Peyer's patch (tissue), 4 donors: ENCODE data around the gene HEMGN. TPM values are rescaled to one million over a fixed set of nuclear protein-coding genes. Genes with fewer than 3 reads are reported as not detected.

Experiments used
- DNase-seq, 3 donors: peaks; one replicate each; pipeline ENCODE4 v3.0.0-alpha.2; 2017 to 2019
- H3K27ac ChIP-seq, 4 donors: fragments of 200-600 bp; sonication (generic); one replicate each; pipeline ENCODE4 v1.5.1; 2016 to 2019
- H3K27me3 ChIP-seq, 2 donors: fragments of 200-600 bp; sonication (generic); one replicate each; pipeline ENCODE4 v1.5.1; 2019
- H3K36me3 ChIP-seq, 3 donors: fragments of 200-600 bp; sonication (generic); one replicate each; pipeline ENCODE4 v1.5.1; 2016 to 2019
- H3K4me1 ChIP-seq, 4 donors: fragments of 200-600 bp; sonication (generic); one replicate each; pipeline ENCODE4 v1.5.1; 2016 to 2019
- H3K4me3 ChIP-seq, 4 donors: fragments of 200-600 bp; sonication (generic); 1 replicate in 3 of 4; 2 replicates in 1 of 4; pipeline ENCODE4 v1.5.1; 2016 to 2019; ENCODE audit warnings: mild to moderate bottlenecking in 1 of 4
- H3K9me3 ChIP-seq, 4 donors: fragments of 200-600 bp; sonication (generic); one replicate each; pipeline ENCODE4 v1.5.1; 2016 to 2019; ENCODE audit warnings: mild to moderate bottlenecking in 1 of 4
- POLR2A ChIP-seq, 2 donors: fragments of 450-650 bp; IDR thresholded peaks; one replicate each; pipeline ENCODE4 v1.5.1; 2017; ENCODE audit warnings: antibody characterized with exemption in 2 of 2, mild to moderate bottlenecking in 2 of 2, moderate library complexity in 2 of 2
- total RNA-seq, 4 donors: library from RNA; depleted of rRNA; stranded (reverse); fragments of >200 nt; gene quantifications; one replicate each; pipeline ENCODE4 v1.1.0, GENCODE V29; 2016
- TF ChIP-seq, protein P1 (sequence below), 6 experiments: fragments of 450-650 bp in 4 of 6; fragments of 200-600 bp in 2 of 6; sonication (generic) in 1 of 6; IDR thresholded peaks; one replicate each; pipeline ENCODE4 v1.5.1; 2017 to 2019; ENCODE audit warnings: antibody characterized with exemption in 6 of 6, mild to moderate bottlenecking in 3 of 6, moderate library complexity in 1 of 6

HEMGN gene
- total RNA-seq, 4 donors from 2014 or later: not detected

DNA sequence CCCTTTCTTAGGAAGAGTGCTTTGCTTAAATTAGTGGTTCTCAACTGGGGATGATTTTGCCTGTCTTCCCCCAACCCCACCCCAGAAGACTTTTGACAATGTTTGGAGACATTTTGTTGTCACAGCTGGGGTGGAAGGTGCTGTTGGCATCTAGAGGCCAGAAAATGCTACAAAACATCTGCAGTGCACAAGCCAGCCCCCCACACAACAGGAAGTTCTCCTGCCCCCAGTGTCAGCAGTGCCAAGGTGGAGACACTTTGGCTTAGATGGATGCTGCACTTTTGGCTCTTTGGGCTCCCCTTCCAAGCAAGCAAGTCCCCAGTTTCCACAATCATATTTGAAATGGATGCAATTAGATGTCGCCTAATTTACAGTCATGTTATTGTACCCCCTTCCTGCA, 2.7 kb downstream of the HEMGN start:
- TF ChIP-seq POLR2A (IDR thresholded peaks at IDR 0.05): no peak
- Histone ChIP-seq H3K36me3 (no peaks in the 10 kb centered on the region), H3K4me1 (no peaks in the 10 kb centered on the region), H3K4me3 (no peak overlapping the region), H3K27ac (no peak overlapping the region), H3K27me3 (no peaks in the 10 kb centered on the region), H3K9me3 (no peaks in the 10 kb centered on the region)
- no peak for DNase-seq

DNA sequence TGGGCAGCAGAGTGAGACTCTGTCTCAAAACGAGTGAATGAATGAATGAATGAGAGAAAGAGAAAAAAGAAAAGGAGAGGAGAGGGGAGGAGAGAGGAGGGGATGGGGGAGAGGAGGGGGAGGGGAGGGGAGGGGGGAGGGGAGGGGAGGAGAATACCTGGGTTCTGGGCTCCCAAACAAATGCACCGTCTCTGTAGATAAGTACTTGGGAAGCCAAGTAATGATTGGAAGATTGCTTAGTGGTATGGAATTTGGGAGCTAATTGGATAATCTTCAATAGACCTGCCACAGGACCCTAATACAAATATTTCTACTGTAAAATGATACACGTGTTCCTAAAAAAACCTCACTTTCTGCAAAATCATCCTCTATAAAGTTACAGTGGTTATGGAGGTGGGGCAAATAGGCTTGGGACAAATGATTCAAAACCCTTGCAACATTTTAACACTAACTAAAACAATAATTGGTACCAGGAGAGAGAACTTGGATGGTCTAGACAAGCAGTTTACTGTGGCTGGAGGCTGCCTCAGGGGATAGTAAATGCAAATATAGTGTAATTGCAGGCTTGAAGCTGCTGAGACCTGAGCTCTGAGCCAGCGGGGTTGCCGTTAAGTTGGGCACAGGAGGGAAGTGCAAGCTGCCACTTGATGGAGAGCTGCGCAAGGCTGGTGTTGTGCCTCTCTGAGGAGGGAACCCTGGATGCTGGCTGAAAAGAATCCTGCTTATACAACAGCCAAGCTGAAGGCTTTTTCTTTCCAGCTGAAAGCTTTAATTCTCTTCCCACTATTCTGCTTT, 3.5 kb downstream of the HEMGN start:
- H3K27me3 ChIP-seq: no peaks in the 10 kb centered on the region
- H3K4me1 ChIP-seq: no peaks in the 10 kb centered on the region
- H3K4me3 ChIP-seq: no peak overlapping the region
- H3K27ac ChIP-seq: no peak overlapping the region
- TF ChIP-seq POLR2A (IDR thresholded peaks at IDR 0.05): no peak
- TF ChIP-seq, protein P1, sequence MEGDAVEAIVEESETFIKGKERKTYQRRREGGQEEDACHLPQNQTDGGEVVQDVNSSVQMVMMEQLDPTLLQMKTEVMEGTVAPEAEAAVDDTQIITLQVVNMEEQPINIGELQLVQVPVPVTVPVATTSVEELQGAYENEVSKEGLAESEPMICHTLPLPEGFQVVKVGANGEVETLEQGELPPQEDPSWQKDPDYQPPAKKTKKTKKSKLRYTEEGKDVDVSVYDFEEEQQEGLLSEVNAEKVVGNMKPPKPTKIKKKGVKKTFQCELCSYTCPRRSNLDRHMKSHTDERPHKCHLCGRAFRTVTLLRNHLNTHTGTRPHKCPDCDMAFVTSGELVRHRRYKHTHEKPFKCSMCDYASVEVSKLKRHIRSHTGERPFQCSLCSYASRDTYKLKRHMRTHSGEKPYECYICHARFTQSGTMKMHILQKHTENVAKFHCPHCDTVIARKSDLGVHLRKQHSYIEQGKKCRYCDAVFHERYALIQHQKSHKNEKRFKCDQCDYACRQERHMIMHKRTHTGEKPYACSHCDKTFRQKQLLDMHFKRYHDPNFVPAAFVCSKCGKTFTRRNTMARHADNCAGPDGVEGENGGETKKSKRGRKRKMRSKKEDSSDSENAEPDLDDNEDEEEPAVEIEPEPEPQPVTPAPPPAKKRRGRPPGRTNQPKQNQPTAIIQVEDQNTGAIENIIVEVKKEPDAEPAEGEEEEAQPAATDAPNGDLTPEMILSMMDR (IDR thresholded peaks at IDR 0.05): no peak
- no peak for DNase-seq
- H3K36me3 ChIP-seq: no peaks in the 10 kb centered on the region
- H3K9me3 ChIP-seq: no peaks in the 10 kb centered on the region

DNA sequence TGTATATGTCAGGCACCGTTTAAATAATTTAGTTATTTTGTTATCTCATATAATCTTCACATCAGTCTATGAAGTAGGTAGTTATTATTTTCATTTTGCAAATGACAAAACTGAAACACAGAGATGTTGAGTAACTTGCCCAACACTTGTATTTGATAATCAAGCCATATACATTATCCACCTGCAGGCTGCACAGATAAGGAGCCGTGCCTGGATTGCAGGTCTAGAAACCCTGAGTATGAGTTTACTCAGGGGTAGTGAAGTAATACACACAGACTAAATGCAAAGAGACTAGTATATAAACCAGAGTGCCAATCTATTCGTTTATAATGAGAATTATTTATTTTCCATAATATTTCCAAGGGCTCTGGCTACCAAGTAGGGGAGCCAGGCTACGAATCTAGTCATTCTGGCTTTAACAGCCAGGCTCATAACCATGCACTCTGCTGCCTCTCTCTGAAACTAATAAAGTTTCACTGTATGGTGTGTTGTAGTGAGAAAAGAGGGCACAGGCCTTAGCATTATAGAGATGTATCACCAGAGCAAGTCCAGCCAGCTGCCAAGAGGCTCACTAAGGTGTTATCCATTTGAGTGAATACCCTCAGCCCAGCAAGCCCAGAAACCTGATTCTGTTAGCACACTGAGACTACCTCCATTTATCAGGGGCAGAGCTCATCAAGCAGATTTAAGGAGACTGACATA, 4.5 kb downstream of the HEMGN start:
- no peak overlapping the region for H3K4me3 ChIP-seq
- no peak for DNase-seq
- no peaks in the 10 kb centered on the region for H3K27me3 ChIP-seq
- H3K27ac ChIP-seq: no peak overlapping the region
- TF ChIP-seq, protein P1 (IDR thresholded peaks at IDR 0.05): no peak
- TF ChIP-seq POLR2A (IDR thresholded peaks at IDR 0.05): no peak
- H3K4me1 ChIP-seq: no peaks in the 10 kb centered on the region
- no peaks in the 10 kb centered on the region for H3K36me3 ChIP-seq
- H3K9me3 ChIP-seq: no peaks in the 10 kb centered on the region

DNA sequence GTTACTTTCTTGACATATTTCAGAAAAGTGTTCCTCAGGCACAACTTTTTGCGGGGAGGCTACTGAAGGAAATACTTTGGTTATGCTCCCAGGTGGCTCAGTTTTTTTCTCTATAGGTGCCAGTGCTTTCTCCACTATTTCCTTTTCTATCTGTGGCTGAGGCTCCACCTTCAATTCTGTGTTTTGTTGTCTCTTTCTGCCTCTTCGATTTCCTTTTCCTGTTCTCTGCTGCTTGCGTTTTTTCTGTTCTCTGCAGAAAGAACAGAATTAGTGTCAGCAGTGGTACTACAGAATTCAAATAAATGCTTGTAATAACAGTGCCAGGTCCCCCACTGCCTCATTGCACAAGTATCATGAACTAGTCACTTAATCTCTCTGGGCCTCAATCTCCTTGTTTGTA, 7.0 kb downstream of the HEMGN start:
- Histone ChIP-seq H3K9me3 (no peaks in the 10 kb centered on the region), H3K4me3 (no peak overlapping the region), H3K27ac (peak overlapping the region in 2 of 4 donors; percentile 9 to 34), H3K36me3 (no peaks in the 10 kb centered on the region), H3K27me3 (no peaks in the 10 kb centered on the region), H3K4me1 (no peaks in the 10 kb centered on the region)
- TF ChIP-seq, protein P1 (IDR thresholded peaks at IDR 0.05): no peak
- TF ChIP-seq POLR2A (IDR thresholded peaks at IDR 0.05): no peak
- no peak for DNase-seq

DNA sequence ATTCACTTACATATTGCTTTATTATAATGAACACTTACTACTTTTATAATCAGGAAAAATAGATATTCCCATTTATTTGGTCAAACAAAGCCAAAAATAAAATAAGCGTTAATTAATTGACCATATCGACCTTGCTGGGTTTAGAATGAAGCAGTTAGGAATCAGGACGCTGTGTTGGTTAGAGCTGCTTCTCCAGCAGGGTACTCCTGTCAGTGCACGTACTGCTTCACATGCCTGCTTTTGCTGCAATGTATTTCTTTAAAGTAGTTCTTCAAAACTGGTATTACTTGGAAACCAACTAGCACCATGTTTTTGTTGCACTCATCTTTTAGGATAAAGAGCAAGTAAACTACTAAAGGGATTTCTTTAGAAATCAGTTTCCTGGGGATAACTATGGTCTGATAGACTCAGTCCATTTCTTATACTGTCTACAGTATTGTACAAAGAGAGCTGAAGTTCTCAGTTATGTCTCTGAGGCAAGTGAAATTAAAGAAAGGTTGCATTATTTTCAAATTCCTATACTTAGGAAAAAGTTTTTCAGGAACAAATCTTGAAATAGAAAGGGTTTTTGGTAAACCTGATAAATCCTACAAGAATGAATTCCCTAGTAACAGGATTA, 8.9 kb downstream of the HEMGN start:
- Histone ChIP-seq H3K27me3 (no peaks in the 10 kb centered on the region), H3K4me1 (no peaks in the 10 kb centered on the region), H3K27ac (no peak overlapping the region), H3K4me3 (no peak overlapping the region), H3K9me3 (no peaks in the 10 kb centered on the region), H3K36me3 (no peaks in the 10 kb centered on the region)
- no peak for DNase-seq
- TF ChIP-seq POLR2A (IDR thresholded peaks at IDR 0.05): no peak
- TF ChIP-seq, protein P1 (IDR thresholded peaks at IDR 0.05): no peak
